ENCODE measurements around the gene GPR18. TPM values are rescaled to one million over a fixed set of nuclear protein-coding genes. Genes with fewer than 3 reads are reported as not detected.
A peak's percentile ranks its signal among the peaks of the same experiment; 100 is the strongest.
"Not testable (repeated sequence)": the region's sequence is repeated elsewhere in the genome, so short reads cannot be mapped to it uniquely, and the experiment has no call there.

The GPR18 gene
- total RNA-seq, 3 donors from 2014 or later = 0.32 TPM; not detected in 2

- H3K4me1 ChIP-seq = no peaks in the 10 kb centered on the region
- peak overlapping the region in 1 of 2 donors; percentile 54 for H3K27ac ChIP-seq
- no peaks in the 10 kb centered on the region for H3K36me3 ChIP-seq
- no peaks in the 10 kb centered on the region for H3K9me3 ChIP-seq
- no peak for DNase-seq (ENCODE audit: low spot score in 2 of 2)
- no peaks in the 10 kb centered on the region for H3K27me3 ChIP-seq
- TF ChIP-seq CTCF (IDR thresholded peaks at IDR 0.05) (no peak), POLR2A (IDR thresholded peaks at IDR 0.05) (no peak)
- no peak overlapping the region for H3K4me3 ChIP-seq
- intact Hi-C loops (cut with DNase I; ENCODE audit: low total_unique reads) = no loop called here
Observed at GRCh38 chr13:99214731-99215130, 43.4 kb downstream of the GPR18 start.

- H3K4me1 ChIP-seq = no peaks in the 10 kb centered on the region
- H3K4me3 ChIP-seq = no peak overlapping the region
- intact Hi-C loops (cut with DNase I; ENCODE audit: low total_unique reads) = no loop called here
- DNase-seq (ENCODE audit: low spot score in 2 of 2) = no peak
- peak overlapping the region in 1 of 2 donors; percentile 54 for H3K27ac ChIP-seq
- H3K27me3 ChIP-seq = no peaks in the 10 kb centered on the region
- no peaks in the 10 kb centered on the region for H3K9me3 ChIP-seq
- TF ChIP-seq CTCF (IDR thresholded peaks at IDR 0.05) (no peak), POLR2A (IDR thresholded peaks at IDR 0.05) (no peak), POLR2AphosphoS5 (IDR thresholded peaks at IDR 0.05) (no peak)
- no peaks in the 10 kb centered on the region for H3K36me3 ChIP-seq
Observed at GRCh38 chr13:99214232-99214631, 43.9 kb downstream of the GPR18 start.

- no peak for TF ChIP-seq CTCF (IDR thresholded peaks at IDR 0.05)
- TF ChIP-seq POLR2A (IDR thresholded peaks at IDR 0.05) = no peak
- no peak for TF ChIP-seq POLR2AphosphoS5 (IDR thresholded peaks at IDR 0.05)
- Histone ChIP-seq H3K36me3 (no peaks in the 10 kb centered on the region), H3K27me3 (no peaks in the 10 kb centered on the region), H3K4me3 (no peak overlapping the region), H3K4me1 (no peaks in the 10 kb centered on the region), H3K27ac (no peak overlapping the region), H3K9me3 (no peaks in the 10 kb centered on the region)
- DNase-seq (ENCODE audit: low spot score in 2 of 2) = no peak
- intact Hi-C loops (cut with DNase I; ENCODE audit: low total_unique reads) = no loop called here
Observed at GRCh38 chr13:99211421-99212035, 46.7 kb downstream of the GPR18 start.

- intact Hi-C loops (cut with DNase I; ENCODE audit: low total_unique reads); DNase-seq (ENCODE audit: low spot score in 2 of 2); H3K27me3 ChIP-seq: not testable (repeated sequence)
Observed at GRCh38 chr13:99210627-99211026, 47.6 kb downstream of the GPR18 start.

GRCh38 chr13:99208845-99209527 lies 49.2 kb downstream of the GPR18 start:
- H3K36me3 ChIP-seq = no peaks in the 10 kb centered on the region
- no peaks in the 10 kb centered on the region for H3K4me1 ChIP-seq
- no peaks in the 10 kb centered on the region for H3K27me3 ChIP-seq
- TF ChIP-seq POLR2AphosphoS5 (IDR thresholded peaks at IDR 0.05) (no peak), POLR2A (IDR thresholded peaks at IDR 0.05) (no peak), CTCF (IDR thresholded peaks at IDR 0.05) (no peak)
- peak overlapping the region in 1 of 2 donors; percentile 4 for H3K27ac ChIP-seq
- no peaks in the 10 kb centered on the region for H3K9me3 ChIP-seq
- no peak for DNase-seq (ENCODE audit: low spot score in 2 of 2)
- intact Hi-C loops (cut with DNase I; ENCODE audit: low total_unique reads) = no loop called here
- no peak overlapping the region for H3K4me3 ChIP-seq

More at GRCh38 chr13:99210627-99211026, 47.6 kb downstream of the GPR18 start:
- not testable (repeated sequence) for H3K27ac ChIP-seq, H3K9me3 ChIP-seq, H3K4me1 ChIP-seq, H3K36me3 ChIP-seq, H3K4me3 ChIP-seq
